SK-N-MC (cell line): ENCODE results near the gene SFI1.

ENCODE experiments used
- EZH2 ChIP-seq: fragments of 200-600 bp; sonication (generic); IDR thresholded peaks from one replicate; pipeline ENCODE4 v1.6.1; 2017; ENCODE audit warnings: antibody characterized with exemption
- POLR2AphosphoS5 ChIP-seq: IDR thresholded peaks from 2 replicates; pipeline ENCODE4 v1.6.1; 2012; ENCODE audit warnings: mild to moderate bottlenecking, low read depth, low read length, borderline replicate concordance

DNA sequence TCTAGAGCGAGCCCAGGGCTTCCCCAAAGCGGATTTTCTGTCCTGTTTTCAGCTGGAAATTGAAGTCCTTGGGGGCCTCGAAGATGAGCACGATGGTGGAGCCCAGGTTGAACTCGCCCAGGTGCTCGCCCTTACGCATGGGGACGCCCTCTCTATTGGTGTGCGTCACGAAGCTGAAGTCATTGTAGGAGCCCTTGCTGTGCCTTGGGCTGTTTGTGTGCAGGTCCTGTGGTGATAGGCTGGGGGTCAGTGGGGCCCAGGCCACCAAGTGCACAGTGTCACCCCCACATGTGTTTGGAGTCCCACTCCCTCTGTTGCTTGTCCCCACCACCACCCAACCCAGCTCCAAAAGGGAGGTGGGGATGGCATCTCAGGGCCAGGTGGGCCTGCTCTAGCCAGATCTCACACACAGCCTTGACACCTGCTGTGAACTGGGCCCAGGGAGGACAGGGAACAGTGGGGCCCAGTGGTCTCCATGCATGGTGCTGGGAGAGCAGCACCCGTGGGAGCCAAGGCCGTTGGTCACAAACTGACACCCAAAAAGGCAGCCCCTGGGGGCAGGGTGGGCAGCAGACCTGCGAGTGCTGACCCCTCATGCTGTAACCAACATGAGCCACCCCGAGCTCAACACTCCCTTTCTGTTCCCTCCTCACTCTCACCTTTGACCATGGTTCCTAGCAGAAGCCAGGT lies 123.4 kb downstream of the SFI1 start:
- TF ChIP-seq POLR2AphosphoS5 (no peak), EZH2 (no peak)
